HG03432 (cell line): ENCODE measurements around the gene KIF12.
"Not testable (repeated sequence)": the region's sequence is repeated elsewhere in the genome, so short reads cannot be mapped to it uniquely, and the experiment has no call there.

Experiments
- ATAC-seq: cut with Tn5 transposase; IDR thresholded peaks from one replicate; pipeline ENCODE4 v1.9.1; 2021; ENCODE audit warnings: mild to moderate bottlenecking, moderate library complexity; ENCODE audit not compliant: unreplicated experiment

KIF12 gene

GRCh38 chr9:114098936-114099668 is at the start of gene KIF12:
Gene KIF12, minus strand, starts transcription at chr9:114099292. Its CDS starts 16 bp downstream, at chr9:114099276.
- no peak for ATAC-seq

- no peak for ATAC-seq
Observed at GRCh38 chr9:114146735-114147134, 47.6 kb upstream of the KIF12 start.

- no peak for ATAC-seq
Observed at GRCh38 chr9:114143234-114143633, 44.1 kb upstream of the KIF12 start.

GRCh38 chr9:114141553-114142402 is 42.7 kb upstream of the KIF12 start:
- ATAC-seq = no peak

- ATAC-seq = no peak
Observed at GRCh38 chr9:114140850-114141249, 41.8 kb upstream of the KIF12 start.

GRCh38 chr9:114140401-114140800 is 41.3 kb upstream of the KIF12 start:
- no peak for ATAC-seq

GRCh38 chr9:114139071-114139470 is 40.0 kb upstream of the KIF12 start:
- ATAC-seq = no peak

- no peak for ATAC-seq
Observed at GRCh38 chr9:114138552-114138971, 39.5 kb upstream of the KIF12 start.

GRCh38 chr9:114137831-114138230 is 38.7 kb upstream of the KIF12 start:
- ATAC-seq = no peak

GRCh38 chr9:114134827-114135396 is 35.8 kb upstream of the KIF12 start:
- ATAC-seq = no peak

GRCh38 chr9:114132550-114132918 is 33.4 kb upstream of the KIF12 start:
- ATAC-seq = no peak

GRCh38 chr9:114131808-114132549 is 32.9 kb upstream of the KIF12 start:
- ATAC-seq = no peak

GRCh38 chr9:114130624-114131277 is 31.7 kb upstream of the KIF12 start:
- no peak for ATAC-seq

GRCh38 chr9:114130141-114130540 is 31.0 kb upstream of the KIF12 start:
- ATAC-seq = no peak

- ATAC-seq = not testable (repeated sequence)
Observed at GRCh38 chr9:114128759-114129158, 29.7 kb upstream of the KIF12 start.

- ATAC-seq = no peak
Observed at GRCh38 chr9:114126247-114127060, 27.4 kb upstream of the KIF12 start.

GRCh38 chr9:114125476-114126013 is 26.5 kb upstream of the KIF12 start:
- ATAC-seq = no peak

GRCh38 chr9:114124666-114125475 is 25.8 kb upstream of the KIF12 start:
- no peak for ATAC-seq

GRCh38 chr9:114124138-114124537 is 25.0 kb upstream of the KIF12 start:
- no peak for ATAC-seq
